HepG2 (cell line): ENCODE data around the gene STRBP.

Source experiments
- FOSL1 ChIP-seq: sonication (generic); formaldehyde crosslinking; IDR thresholded peaks from 2 replicates; pipeline ENCODE4 v1.9.0; 2021; ENCODE audit warnings: missing genetic modification reagents, borderline replicate concordance
- HDAC1 ChIP-seq: sonication (generic); formaldehyde crosslinking; IDR thresholded peaks from 2 replicates; pipeline ENCODE4 v1.5.1; 2020; ENCODE audit warnings: mild to moderate bottlenecking, missing genetic modification reagents
- HMGA1 ChIP-seq: sonication (generic); formaldehyde crosslinking; conservative IDR thresholded peaks from 2 replicates; pipeline ENCODE4 v1.4.0; 2020; ENCODE audit warnings: missing genetic modification reagents
- KAT7 ChIP-seq: IDR thresholded peaks from 2 replicates; pipeline ENCODE4 v1.6.1; 2018; ENCODE audit warnings: borderline replicate concordance, missing compliant biosample characterization
- MYNN ChIP-seq: sonication (generic); formaldehyde crosslinking; IDR thresholded peaks from 2 replicates; pipeline ENCODE4 v1.4.0; 2020; ENCODE audit warnings: mild to moderate bottlenecking, low read depth, missing genetic modification reagents
- PLSCR1 ChIP-seq: sonication (generic); formaldehyde crosslinking; IDR thresholded peaks from 2 replicates; pipeline ENCODE4 v1.5.0; 2020; ENCODE audit warnings: missing genetic modification reagents, mild to moderate bottlenecking, borderline replicate concordance
- POLR2A ChIP-seq, 2 experiments: IDR thresholded peaks; 2 replicates each; pipeline ENCODE4 v1.6.1; 2011; ENCODE audit warnings: low read depth in 2 of 2, low read length in 2 of 2, mild to moderate bottlenecking in 1 of 2, moderate library complexity in 1 of 2; ENCODE audit not compliant: insufficient read depth in 1 of 2
- STAT6 ChIP-seq: sonication (generic); formaldehyde crosslinking; IDR thresholded peaks from 2 replicates; pipeline ENCODE4 v1.4.0; 2020; ENCODE audit warnings: missing genetic modification reagents, mild to moderate bottlenecking, borderline replicate concordance
- TFDP1 ChIP-seq: IDR thresholded peaks from 2 replicates; pipeline ENCODE4 v1.6.1; 2016; ENCODE audit warnings: missing compliant biosample characterization, missing genetic modification reagents, borderline replicate concordance
- ZMAT5 ChIP-seq: sonication (generic); formaldehyde crosslinking; IDR thresholded peaks from 2 replicates; pipeline ENCODE4 v1.5.0; 2020; ENCODE audit warnings: mild to moderate bottlenecking, low read depth, missing genetic modification reagents, borderline replicate concordance
- ZNF691 ChIP-seq: sonication (generic); formaldehyde crosslinking; IDR thresholded peaks from 2 replicates; pipeline ENCODE4 v1.4.0; 2020; ENCODE audit warnings: missing genetic modification reagents, low read depth, mild to moderate bottlenecking, borderline replicate concordance
- ZNF740 ChIP-seq: sonication (generic); formaldehyde crosslinking; IDR thresholded peaks from 2 replicates; pipeline ENCODE4 v1.4.0; 2020; ENCODE audit warnings: missing genetic modification reagents
- ZNF770 ChIP-seq: sonication (generic); formaldehyde crosslinking; IDR thresholded peaks from 2 replicates; pipeline ENCODE4 v1.5.0; 2020; ENCODE audit warnings: mild to moderate bottlenecking, missing genetic modification reagents

- TF ChIP-seq STAT6 (CRISPR knock-in tag) (no peak), TFDP1 (CRISPR knock-in tag) (no peak), ZNF770 (CRISPR knock-in tag) (no peak), ZNF691 (CRISPR knock-in tag) (no peak), ZNF740 (no peak), HMGA1 (CRISPR knock-in tag) (no peak), PLSCR1 (CRISPR knock-in tag) (no peak), KAT7 (CRISPR knock-in tag) (no peak), POLR2A (IDR thresholded peaks at IDR 0.05; ENCODE audit: insufficient read depth in 1 of 2, low read depth in 2 of 2, low read length in 2 of 2) (no peak), FOSL1 (CRISPR knock-in tag) (no peak), ZMAT5 (CRISPR knock-in tag) (no peak), MYNN (no peak), HDAC1 (CRISPR knock-in tag) (no peak)
These were observed 194.9 kb downstream of the STRBP start for GRCh38 chr9:123073441-123073840.
